Activated CD4-positive, alpha-beta T cell treated with anti-CD3 and anti-CD28 coated beads for 48 hours (primary cell): ENCODE measurements around the gene CCDC74A.
"Not testable (repeated sequence)": the region's sequence is repeated elsewhere in the genome, so short reads cannot be mapped to it uniquely, and the experiment has no call there.

Experiments used
- DNase-seq: peaks from one replicate; pipeline ENCODE4 v3.0.0-alpha.2; 2020

Gene CCDC74A

GRCh38 chr2:131504082-131504750, 23.5 kb upstream of the CCDC74A start:
- not testable (repeated sequence) for DNase-seq

- DNase-seq = no peak
Measured at GRCh38 chr2:131509615-131510014, 18.1 kb upstream of the CCDC74A start.

GRCh38 chr2:131511291-131511968, 16.3 kb upstream of the CCDC74A start:
- DNase-seq = not testable (repeated sequence)

GRCh38 chr2:131511969-131512870, 15.5 kb upstream of the CCDC74A start:
- DNase-seq = not testable (repeated sequence)

- not testable (repeated sequence) for DNase-seq
Measured at GRCh38 chr2:131514408-131515166, 13.1 kb upstream of the CCDC74A start.

GRCh38 chr2:131515235-131515634, 12.5 kb upstream of the CCDC74A start:
- not testable (repeated sequence) for DNase-seq

- no peak for DNase-seq
Measured at GRCh38 chr2:131516011-131516410, 11.7 kb upstream of the CCDC74A start.

GRCh38 chr2:131516621-131517020, 11.1 kb upstream of the CCDC74A start:
- DNase-seq = not testable (repeated sequence)

- no peak for DNase-seq
Measured at GRCh38 chr2:131517106-131517831, 10.4 kb upstream of the CCDC74A start.

- not testable (repeated sequence) for DNase-seq
Measured at GRCh38 chr2:131517856-131518255, 9.8 kb upstream of the CCDC74A start.

GRCh38 chr2:131518531-131518930, 9.2 kb upstream of the CCDC74A start:
- DNase-seq = not testable (repeated sequence)

- no peak for DNase-seq
Measured at GRCh38 chr2:131519466-131519865, 8.2 kb upstream of the CCDC74A start.

- not testable (repeated sequence) for DNase-seq
Measured at GRCh38 chr2:131519871-131520470, 7.7 kb upstream of the CCDC74A start.

GRCh38 chr2:131520526-131520925, 7.2 kb upstream of the CCDC74A start:
- DNase-seq = no peak

- not testable (repeated sequence) for DNase-seq
Measured at GRCh38 chr2:131521524-131521923, 6.2 kb upstream of the CCDC74A start.

- no peak for DNase-seq
Measured at GRCh38 chr2:131521961-131522781, 5.5 kb upstream of the CCDC74A start.

- not testable (repeated sequence) for DNase-seq
Measured at GRCh38 chr2:131525256-131525655, 2.4 kb upstream of the CCDC74A start.

- not testable (repeated sequence) for DNase-seq
Measured at GRCh38 chr2:131528981-131529863, 1.5 kb downstream of the CCDC74A start.

- not testable (repeated sequence) for DNase-seq
Measured at GRCh38 chr2:131529864-131530445, 2.3 kb downstream of the CCDC74A start.
